PC-9 (cell line): Measurements from ENCODE around the gene SMIM14. TPM values are rescaled to one million over a fixed set of nuclear protein-coding genes. Genes with fewer than 3 reads are reported as not detected.

Experiments used
- BruUV-seq: library from RNA; stranded (reverse); fragments of 400-500 nt; replicated peaks from 2 replicates; lab custom pipeline; 2021; lab: Mats Ljungman, UMichigan
- CTCF ChIA-PET: fragments of 300-600 bp; sonication (Branson Sonifier 250); formaldehyde crosslinking; loops from one replicate; lab custom pipeline; 2022; ENCODE audit warnings: antibody characterized with exemption; lab: Charles Lee
- POLR2A ChIA-PET: fragments of 300-600 bp; sonication (Branson Sonifier 250); formaldehyde crosslinking; loops from one replicate; lab custom pipeline; 2022; ENCODE audit warnings: antibody characterized with exemption; ENCODE audit not compliant: unreplicated experiment; lab: Charles Lee
- DNase-seq, 2 experiments: peaks; one replicate each; pipeline versions ENCODE4 v3.0.0 to v3.0.0-alpha.2; 2015 to 2022; ENCODE audit warnings: mixed read lengths in 1 of 2
- H2AFZ ChIP-seq: fragments of 200-600 bp; sonication (generic); 2 replicates; pipeline ENCODE4 v1.8.1; 2017; ENCODE audit warnings: antibody characterized with exemption
- H3F3A ChIP-seq: fragments of 200-600 bp; sonication (generic); 2 replicates; pipeline ENCODE4 v1.8.1; 2017; ENCODE audit warnings: antibody characterized with exemption, mild to moderate bottlenecking, low read depth; ENCODE audit not compliant: insufficient read depth
- H3K27ac ChIP-seq: fragments of 200-600 bp; sonication (generic); 2 replicates; pipeline ENCODE4 v1.6.1; 2016; ENCODE audit warnings: mixed run types
- H3K27me3 ChIP-seq: fragments of 200-600 bp; sonication (generic); 2 replicates; pipeline ENCODE4 v1.6.1; 2016; ENCODE audit warnings: low read depth, mixed run types; ENCODE audit not compliant: insufficient read depth
- H3K36me3 ChIP-seq: fragments of 200-600 bp; sonication (generic); 2 replicates; pipeline ENCODE4 v1.6.1; 2016; ENCODE audit warnings: low read depth, mixed run types
- H3K4me1 ChIP-seq: fragments of 200-600 bp; sonication (generic); replicated peaks from 2 replicates; pipeline ENCODE4 v1.6.1; 2016; ENCODE audit warnings: mixed run types; ENCODE audit not compliant: insufficient read depth
- H3K4me2 ChIP-seq: fragments of 200-600 bp; sonication (generic); 2 replicates; pipeline ENCODE4 v1.6.1; 2017; ENCODE audit warnings: mixed run types
- H3K4me3 ChIP-seq: fragments of 200-600 bp; sonication (generic); 2 replicates; pipeline ENCODE4 v1.6.1; 2016; ENCODE audit warnings: mixed run types
- H3K79me2 ChIP-seq: fragments of 200-600 bp; sonication (generic); 2 replicates; pipeline ENCODE4 v1.6.1; 2017; ENCODE audit warnings: low read depth, mixed run types
- H3K9me2 ChIP-seq: fragments of 200-600 bp; sonication (generic); 2 replicates; pipeline ENCODE4 v1.8.1; 2017; ENCODE audit warnings: mild to moderate bottlenecking; ENCODE audit not compliant: insufficient read depth
- H3K9me3 ChIP-seq: fragments of 200-600 bp; sonication (generic); 2 replicates; pipeline ENCODE4 v1.8.1; 2016; ENCODE audit warnings: low read depth; ENCODE audit not compliant: insufficient read depth
- H4K20me1 ChIP-seq: fragments of 200-600 bp; sonication (generic); 2 replicates; pipeline ENCODE4 v1.8.1; 2017; ENCODE audit not compliant: insufficient read depth
- CTCF ChIP-seq: fragments of 200-600 bp; sonication (generic); conservative IDR thresholded peaks from 2 replicates; pipeline ENCODE4 v1.6.1; 2017; ENCODE audit warnings: mixed run types, antibody characterized with exemption, mild to moderate bottlenecking, moderate library complexity
- EZH2 ChIP-seq: fragments of 200-600 bp; sonication (generic); IDR thresholded peaks from 2 replicates; pipeline ENCODE4 v1.8.0; 2017; ENCODE audit warnings: antibody characterized with exemption, low read depth
- intact Hi-C: fragments of 100-400 bp; cut with micrococcal nuclease; formaldehyde crosslinking; loops from one replicate; pipeline ENCODE4 v1.10.0; 2022; ENCODE audit not compliant: unreplicated experiment
- total RNA-seq: library from RNA; stranded (reverse); gene quantifications from 2 replicates; pipeline ENCODE4 v1.2.3, GENCODE V29; 2021

The SMIM14 gene
- total RNA-seq, 1 experiment from 2014 or later: 64.1 TPM

- ChIA-PET CTCF (no interaction called here), POLR2A (no interaction called here)
- H3K27me3 ChIP-seq: no peaks in the 10 kb centered on the region
- no peaks in the 10 kb centered on the region for H4K20me1 ChIP-seq
- no peak for TF ChIP-seq CTCF
- no peak for TF ChIP-seq EZH2
- H3K4me3 ChIP-seq: no peak overlapping the region
- no peak overlapping the region for H2AFZ ChIP-seq
- H3K27ac ChIP-seq: no peak overlapping the region
- no peaks in the 10 kb centered on the region for H3K79me2 ChIP-seq
- BruUV-seq: no TSS peak
- no peaks in the 10 kb centered on the region for H3K36me3 ChIP-seq
- H3F3A ChIP-seq: no peaks in the 10 kb centered on the region
- no peak for DNase-seq
- H3K9me3 ChIP-seq: no peaks in the 10 kb centered on the region
- intact Hi-C loops: no loop called here
- H3K4me2 ChIP-seq: no peak overlapping the region
- H3K4me1 ChIP-seq: peaks cover 4% of the 10 kb centered on the region; the same call in 1 of the 2 replicates
- no peaks in the 10 kb centered on the region for H3K9me2 ChIP-seq
These were observed 11.1 kb upstream of the SMIM14 start for GRCh38 chr4:39649639-39650265.

GRCh38 chr4:39648827-39649558 lies 10.3 kb upstream of the SMIM14 start:
- no TSS peak for BruUV-seq
- DNase-seq: no peak
- Histone ChIP-seq H3K36me3 (no peaks in the 10 kb centered on the region), H3K4me2 (no peak overlapping the region), H3K27me3 (no peaks in the 10 kb centered on the region), H3K4me1 (peaks cover 4% of the 10 kb centered on the region; the same call in 1 of the 2 replicates), H4K20me1 (no peaks in the 10 kb centered on the region), H3F3A (no peaks in the 10 kb centered on the region), H3K79me2 (no peaks in the 10 kb centered on the region), H3K9me2 (no peaks in the 10 kb centered on the region), H3K4me3 (no peak overlapping the region), H3K27ac (no peak overlapping the region), H3K9me3 (no peaks in the 10 kb centered on the region), H2AFZ (no peak overlapping the region)
- TF ChIP-seq EZH2 (no peak), CTCF (no peak)
- CTCF ChIA-PET: no interaction called here
- intact Hi-C loops: no loop called here
- POLR2A ChIA-PET: no interaction called here

- intact Hi-C loops: no loop called here
- peaks cover 4% of the 10 kb centered on the region; the same call in 1 of the 2 replicates for H3K4me1 ChIP-seq
- H3K36me3 ChIP-seq: no peaks in the 10 kb centered on the region
- TF ChIP-seq EZH2: no peak
- TF ChIP-seq CTCF: no peak
- no peak overlapping the region for H3K27ac ChIP-seq
- H4K20me1 ChIP-seq: no peaks in the 10 kb centered on the region
- no peaks in the 10 kb centered on the region for H3K79me2 ChIP-seq
- H3K4me3 ChIP-seq: no peak overlapping the region
- no peaks in the 10 kb centered on the region for H3K27me3 ChIP-seq
- CTCF ChIA-PET: no interaction called here
- BruUV-seq: no TSS peak
- no peak overlapping the region for H2AFZ ChIP-seq
- no peaks in the 10 kb centered on the region for H3K9me3 ChIP-seq
- H3F3A ChIP-seq: no peaks in the 10 kb centered on the region
- POLR2A ChIA-PET: no interaction called here
- H3K9me2 ChIP-seq: no peaks in the 10 kb centered on the region
- no peak for DNase-seq
- no peak overlapping the region for H3K4me2 ChIP-seq
These were observed 9.5 kb upstream of the SMIM14 start for GRCh38 chr4:39648213-39648612.
